ENCODE results near the gene IFT122.
"Not testable (repeated sequence)": the region's sequence is repeated elsewhere in the genome, so short reads cannot be mapped to it uniquely, and the experiment has no call there.

The IFT122 gene, protein sequence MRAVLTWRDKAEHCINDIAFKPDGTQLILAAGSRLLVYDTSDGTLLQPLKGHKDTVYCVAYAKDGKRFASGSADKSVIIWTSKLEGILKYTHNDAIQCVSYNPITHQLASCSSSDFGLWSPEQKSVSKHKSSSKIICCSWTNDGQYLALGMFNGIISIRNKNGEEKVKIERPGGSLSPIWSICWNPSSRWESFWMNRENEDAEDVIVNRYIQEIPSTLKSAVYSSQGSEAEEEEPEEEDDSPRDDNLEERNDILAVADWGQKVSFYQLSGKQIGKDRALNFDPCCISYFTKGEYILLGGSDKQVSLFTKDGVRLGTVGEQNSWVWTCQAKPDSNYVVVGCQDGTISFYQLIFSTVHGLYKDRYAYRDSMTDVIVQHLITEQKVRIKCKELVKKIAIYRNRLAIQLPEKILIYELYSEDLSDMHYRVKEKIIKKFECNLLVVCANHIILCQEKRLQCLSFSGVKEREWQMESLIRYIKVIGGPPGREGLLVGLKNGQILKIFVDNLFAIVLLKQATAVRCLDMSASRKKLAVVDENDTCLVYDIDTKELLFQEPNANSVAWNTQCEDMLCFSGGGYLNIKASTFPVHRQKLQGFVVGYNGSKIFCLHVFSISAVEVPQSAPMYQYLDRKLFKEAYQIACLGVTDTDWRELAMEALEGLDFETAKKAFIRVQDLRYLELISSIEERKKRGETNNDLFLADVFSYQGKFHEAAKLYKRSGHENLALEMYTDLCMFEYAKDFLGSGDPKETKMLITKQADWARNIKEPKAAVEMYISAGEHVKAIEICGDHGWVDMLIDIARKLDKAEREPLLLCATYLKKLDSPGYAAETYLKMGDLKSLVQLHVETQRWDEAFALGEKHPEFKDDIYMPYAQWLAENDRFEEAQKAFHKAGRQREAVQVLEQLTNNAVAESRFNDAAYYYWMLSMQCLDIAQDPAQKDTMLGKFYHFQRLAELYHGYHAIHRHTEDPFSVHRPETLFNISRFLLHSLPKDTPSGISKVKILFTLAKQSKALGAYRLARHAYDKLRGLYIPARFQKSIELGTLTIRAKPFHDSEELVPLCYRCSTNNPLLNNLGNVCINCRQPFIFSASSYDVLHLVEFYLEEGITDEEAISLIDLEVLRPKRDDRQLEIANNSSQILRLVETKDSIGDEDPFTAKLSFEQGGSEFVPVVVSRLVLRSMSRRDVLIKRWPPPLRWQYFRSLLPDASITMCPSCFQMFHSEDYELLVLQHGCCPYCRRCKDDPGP

GRCh38 chr3:129439817-129440617 is at the start of gene IFT122, which contains the start of gene MBD4:
Gene IFT122, plus strand, starts transcription at chr3:129440224. Its CDS starts 107 bp downstream, at chr3:129440331.
Gene MBD4, minus strand, starts transcription at chr3:129439948. Its CDS starts 115 bp downstream, at chr3:129439833.
- DNase-seq (ENCODE audit: low spot score) = peak; percentile 98

DNA sequence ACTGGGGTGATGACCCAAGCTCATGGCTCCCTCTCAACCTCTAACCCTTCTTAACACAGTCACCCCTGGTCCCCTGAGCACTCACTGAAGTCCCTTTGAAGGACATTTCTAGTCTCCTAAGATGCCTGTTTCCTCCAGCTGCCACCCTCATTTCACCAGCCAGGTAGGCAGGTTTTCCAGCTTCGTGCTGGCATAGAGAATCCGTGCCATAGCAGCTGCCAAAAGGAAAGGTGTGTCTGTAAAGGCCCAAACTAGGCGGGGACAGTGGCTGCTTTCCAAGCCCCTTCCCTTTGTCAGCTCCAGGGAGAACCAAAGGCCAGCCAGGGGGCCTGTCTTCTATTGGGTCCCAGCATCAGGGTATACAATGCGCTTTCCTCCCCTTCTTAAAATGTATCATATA is 48.4 kb upstream of the IFT122 start:
- not testable (repeated sequence) for DNase-seq (ENCODE audit: low spot score)

GRCh38 chr3:129392106-129392887 is 47.7 kb upstream of the IFT122 start:
- not testable (repeated sequence) for DNase-seq (ENCODE audit: low spot score)

- no peak for DNase-seq (ENCODE audit: low spot score)
These were observed 46.8 kb upstream of the IFT122 start for GRCh38 chr3:129393271-129393670.

DNA sequence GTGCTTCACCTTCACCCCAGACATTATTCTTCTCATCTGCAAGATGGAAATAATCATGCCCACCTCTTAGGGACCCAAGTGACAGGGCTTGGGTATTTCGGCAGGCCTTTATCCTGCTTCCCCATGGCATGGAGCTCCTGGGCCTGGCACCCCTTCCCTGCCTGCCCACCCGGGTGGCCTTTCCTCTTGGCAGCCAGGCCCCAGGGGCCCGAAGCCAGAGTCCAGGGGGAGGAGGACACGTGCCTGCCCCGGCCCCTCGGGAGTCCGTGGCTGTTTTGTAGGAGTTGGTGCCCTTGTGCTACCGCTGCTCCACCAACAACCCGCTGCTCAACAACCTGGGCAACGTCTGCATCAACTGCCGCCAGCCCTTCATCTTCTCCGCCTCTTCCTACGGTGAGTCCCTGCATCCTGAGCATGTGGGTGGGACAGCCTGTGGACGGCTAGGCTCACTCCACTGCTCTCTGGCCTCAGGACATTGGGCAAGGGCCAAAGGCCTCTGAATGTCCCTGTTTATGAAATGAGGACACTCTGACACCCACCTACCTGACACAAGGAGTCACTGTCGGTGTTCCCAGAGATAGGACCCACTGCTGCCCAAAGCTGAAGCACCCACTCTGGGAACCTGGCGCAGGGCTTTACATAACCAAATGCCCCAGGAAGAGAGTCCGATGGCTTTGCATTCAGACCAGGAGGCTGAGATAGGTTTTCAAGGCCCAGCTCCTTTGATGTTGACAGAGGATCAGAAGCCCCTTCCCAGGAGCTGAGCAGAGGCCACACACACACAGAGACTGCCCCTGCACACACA is 46.1 kb upstream of the IFT122 start:
- DNase-seq (ENCODE audit: low spot score) = not testable (repeated sequence)

DNA sequence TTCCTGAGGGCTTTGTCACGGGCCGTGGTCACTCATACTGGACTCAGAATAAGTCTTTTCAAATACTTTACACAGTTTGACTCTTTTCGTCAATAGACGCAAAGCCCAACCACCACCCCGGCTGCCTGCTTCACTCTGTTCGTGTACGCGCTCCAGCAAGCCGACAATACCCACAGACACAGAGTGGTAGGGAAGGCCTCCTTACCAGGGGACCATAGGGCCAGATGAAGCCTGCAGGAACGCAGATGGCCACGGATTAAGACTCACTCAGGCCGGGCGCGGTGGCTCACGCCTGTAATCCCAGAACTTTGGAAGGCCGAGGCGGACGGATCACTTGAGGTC is 41.2 kb upstream of the IFT122 start:
- no peak for DNase-seq (ENCODE audit: low spot score)

DNA sequence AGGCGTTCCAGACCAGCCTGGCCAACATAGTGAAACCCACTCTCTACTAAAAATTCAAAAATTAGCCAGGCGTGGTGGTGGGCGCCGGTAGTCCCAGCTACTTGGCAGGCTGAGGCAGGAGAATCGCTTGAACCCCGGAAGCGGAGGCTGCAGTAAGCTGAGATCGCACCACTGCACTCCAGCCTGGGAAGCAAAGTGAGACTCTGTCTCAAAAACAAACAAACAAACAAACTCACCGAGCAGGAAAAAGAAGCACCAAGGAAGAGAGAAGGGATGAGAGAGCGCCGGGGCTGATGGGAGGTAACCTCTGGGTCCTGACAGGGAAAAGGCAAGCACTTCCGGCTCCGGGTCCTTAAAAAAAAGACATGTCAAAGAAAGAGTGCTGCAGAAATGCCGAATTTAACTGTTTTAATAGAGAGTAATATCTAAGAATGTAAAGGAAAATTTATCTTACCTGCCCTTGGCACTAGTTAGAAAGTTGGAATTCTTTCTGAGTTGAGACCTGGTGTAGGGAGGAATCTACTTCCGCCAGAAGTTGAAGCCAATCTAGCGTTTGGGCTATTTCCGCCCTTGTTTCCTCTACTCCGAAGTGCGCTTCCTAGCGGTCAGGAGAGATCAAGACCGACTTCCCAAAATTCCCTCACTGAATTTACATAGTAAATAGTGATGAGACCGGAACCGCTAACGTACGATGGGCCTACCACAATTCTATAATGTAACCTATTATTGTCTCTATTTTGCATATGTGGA is 40.7 kb upstream of the IFT122 start:
- DNase-seq (ENCODE audit: low spot score) = peak; percentile 95

DNA sequence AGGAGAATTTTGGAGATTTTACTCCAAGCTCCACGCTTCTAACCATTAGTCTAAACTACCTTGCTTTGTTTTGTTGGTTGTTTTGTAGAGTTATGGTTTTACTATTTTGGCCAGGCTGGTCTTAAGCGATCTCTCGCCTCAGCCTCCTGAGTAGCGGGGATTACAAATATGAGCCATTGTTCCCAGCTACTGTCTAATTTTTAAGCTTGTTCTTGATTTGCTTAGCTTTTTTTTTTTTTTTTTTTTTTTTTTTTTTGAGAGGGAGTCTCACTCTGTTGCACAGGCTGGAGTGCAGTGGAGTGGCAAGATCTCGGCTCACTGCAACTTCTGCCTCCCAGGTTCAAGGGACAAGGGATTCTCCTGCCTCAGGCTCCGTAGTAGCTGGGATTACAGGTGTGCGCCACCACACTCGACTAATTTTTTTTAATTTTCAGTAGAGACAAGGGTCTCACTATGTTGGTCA is 40.1 kb upstream of the IFT122 start:
- no peak for DNase-seq (ENCODE audit: low spot score)

GRCh38 chr3:129402210-129402609 is 37.8 kb upstream of the IFT122 start:
- no peak for DNase-seq (ENCODE audit: low spot score)

DNA sequence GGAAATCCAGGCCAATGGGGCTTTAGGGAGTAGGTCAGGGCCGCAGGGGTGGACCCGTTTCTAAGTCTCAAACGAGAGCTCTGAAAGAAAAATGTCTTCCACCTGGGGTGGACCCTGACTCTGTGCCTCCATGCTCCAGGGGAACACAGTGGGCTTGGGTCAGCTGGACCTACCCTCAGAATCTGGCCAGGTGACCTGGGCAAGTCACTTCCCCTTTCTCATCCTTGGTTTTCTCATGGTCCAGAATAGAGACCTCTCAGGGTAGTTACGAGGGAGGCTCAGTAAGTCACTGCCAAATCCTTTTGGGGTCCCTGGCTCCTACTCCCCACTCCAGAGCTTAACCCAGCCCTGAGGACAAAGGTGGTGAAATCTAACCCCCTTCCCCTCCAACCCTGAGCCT is 37.4 kb upstream of the IFT122 start:
- no peak for DNase-seq (ENCODE audit: low spot score)

- no peak for DNase-seq (ENCODE audit: low spot score)
These were observed 36.6 kb upstream of the IFT122 start for GRCh38 chr3:129403450-129403849.

DNA sequence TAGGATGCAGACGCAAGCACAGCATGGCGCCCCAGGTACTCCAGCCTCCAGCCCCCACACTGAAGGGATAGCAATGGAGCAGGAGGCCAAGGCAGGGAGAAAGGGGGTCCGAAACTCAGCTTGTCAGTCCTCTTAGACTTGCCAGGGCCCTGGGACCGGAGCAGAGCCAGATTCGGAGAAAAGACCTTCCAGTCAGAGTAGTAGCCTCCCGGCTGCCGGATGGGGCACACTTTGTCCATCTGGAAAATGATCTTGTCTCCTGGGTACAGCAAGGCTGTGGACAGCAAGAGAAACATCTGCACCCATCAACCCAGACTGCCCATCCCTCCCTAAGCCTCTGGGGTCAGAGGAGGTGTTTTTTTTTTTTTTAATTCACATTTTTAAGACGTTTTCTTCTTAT is 35.9 kb upstream of the IFT122 start:
- DNase-seq (ENCODE audit: low spot score) = no peak

DNA sequence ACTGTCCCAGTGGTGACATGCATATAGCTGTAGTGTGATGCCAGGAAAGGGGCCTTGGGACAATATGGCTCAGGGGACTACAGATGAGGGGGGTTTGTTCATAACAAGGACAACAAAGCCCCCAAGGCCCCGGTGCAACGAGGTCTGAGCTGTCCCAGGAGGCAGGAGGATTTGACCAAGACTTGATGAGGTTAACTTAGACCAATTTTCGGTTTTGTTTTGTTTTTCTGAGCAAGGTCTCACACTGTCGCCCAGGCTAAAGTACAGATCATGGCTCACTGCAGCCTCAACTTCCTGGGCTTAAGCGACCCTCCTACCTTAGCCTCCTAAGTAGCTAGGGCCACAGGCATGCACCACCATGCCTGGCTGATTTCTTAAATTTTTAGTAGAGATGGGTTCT is 35.4 kb upstream of the IFT122 start:
- no peak for DNase-seq (ENCODE audit: low spot score)

- no peak for DNase-seq (ENCODE audit: low spot score)
These were observed 30.5 kb upstream of the IFT122 start for GRCh38 chr3:129409541-129409940.

- no peak for DNase-seq (ENCODE audit: low spot score)
These were observed 29.1 kb upstream of the IFT122 start for GRCh38 chr3:129410971-129411370.

DNA sequence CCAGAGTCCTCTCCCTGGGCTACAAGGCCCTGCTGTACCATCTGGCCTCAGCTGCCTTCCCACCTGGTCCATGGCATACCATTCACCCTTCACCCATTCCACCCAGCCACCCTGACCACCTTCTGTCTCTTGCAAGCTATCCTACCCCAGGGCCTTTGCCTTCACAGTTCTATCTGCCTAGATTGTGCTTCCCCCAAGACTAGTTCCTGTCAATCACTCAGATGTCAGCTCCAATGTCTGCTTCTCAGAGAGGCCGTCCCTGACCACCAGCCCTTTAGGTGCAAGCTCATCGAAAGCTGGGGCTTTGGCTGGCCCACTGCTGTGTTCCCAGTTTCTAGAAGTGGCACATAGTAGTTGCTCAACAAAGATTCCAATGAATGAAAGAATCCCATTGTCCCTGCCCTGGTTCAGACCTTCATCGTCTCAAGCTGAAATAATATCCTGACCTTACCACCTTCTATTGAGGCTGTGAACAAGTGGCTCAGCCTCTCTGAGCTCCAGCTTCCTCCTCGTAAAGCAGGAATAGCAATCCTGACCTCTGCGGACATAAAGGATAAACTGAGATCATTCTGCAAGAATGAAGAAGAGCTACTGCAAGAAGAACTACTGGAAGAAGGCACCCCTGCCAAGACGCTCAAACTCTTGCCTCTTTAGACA is 27.4 kb upstream of the IFT122 start:
- no peak for DNase-seq (ENCODE audit: low spot score)

DNA sequence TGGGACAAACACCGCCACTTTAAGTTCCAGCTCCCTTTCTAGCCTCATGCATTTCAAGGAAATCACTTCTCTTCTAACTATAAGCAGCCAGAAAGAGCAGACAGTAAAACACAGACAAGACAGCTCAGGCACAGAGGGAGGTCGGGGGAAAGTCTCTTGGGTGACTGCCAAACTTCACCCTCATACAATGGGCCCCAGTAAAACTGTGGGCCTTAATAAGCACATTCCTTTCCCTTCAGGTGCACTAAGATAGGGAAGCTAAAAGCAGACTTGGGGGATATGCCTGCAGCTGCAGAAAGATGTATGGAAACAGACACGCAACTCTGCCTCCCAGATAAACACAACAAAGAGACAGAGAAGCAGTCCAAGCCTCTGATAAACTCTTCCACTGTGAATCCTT is 26.8 kb upstream of the IFT122 start:
- not testable (repeated sequence) for DNase-seq (ENCODE audit: low spot score)

Data from kidney capillary endothelial cell (primary cell).